GM12875 (cell line): ENCODE results near the gene CD96.

Experiments used
- H3K4me3 ChIP-seq: one replicate; pipeline ENCODE4 v1.5.1; 2011; ENCODE audit warnings: low read depth, low read length, control low read depth
- CTCF ChIP-seq: IDR thresholded peaks from 2 replicates; pipeline ENCODE4 v1.5.1; 2011; ENCODE audit warnings: low read depth, mild to moderate bottlenecking, control low read depth, inconsistent platforms, low read length, moderate library complexity, borderline replicate concordance; ENCODE audit not compliant: insufficient read depth

The CD96 gene

GRCh38 chr3:111541911-111542483 lies at the start of gene CD96:
TSS of gene CD96 (plus strand) at chr3:111542197. CDS start at chr3:111542249, 52 bp downstream.
- no peak for TF ChIP-seq CTCF
- no peak within 1 kb of the TSS for H3K4me3 ChIP-seq

DNA sequence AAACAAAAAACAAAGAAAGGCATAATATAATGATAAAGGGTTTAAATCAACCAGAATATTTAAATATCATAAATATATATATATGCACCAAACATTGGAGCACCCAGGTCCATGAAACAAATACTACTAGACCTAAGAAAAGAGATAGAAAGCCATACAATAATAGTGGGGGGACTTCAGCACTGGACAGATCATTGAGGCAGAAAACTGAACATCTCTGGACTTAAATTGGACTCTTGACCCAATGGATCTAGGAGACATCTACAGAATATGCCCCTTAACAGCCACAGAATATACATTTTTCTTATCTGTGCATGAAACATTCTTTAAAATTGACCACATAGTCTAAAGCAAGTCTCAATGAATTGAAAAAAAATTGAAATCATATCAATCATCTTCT lies 48.7 kb upstream of the CD96 start:
- no peak for TF ChIP-seq CTCF
- H3K4me3 ChIP-seq: no peak overlapping the region

GRCh38 chr3:111496894-111497559 lies 45.0 kb upstream of the CD96 start:
- no peak overlapping the region for H3K4me3 ChIP-seq
- TF ChIP-seq CTCF: no peak

- no peak overlapping the region for H3K4me3 ChIP-seq
- no peak for TF ChIP-seq CTCF
These were observed 44.0 kb upstream of the CD96 start for GRCh38 chr3:111498022-111498421.

- no peak overlapping the region for H3K4me3 ChIP-seq
- no peak for TF ChIP-seq CTCF
These were observed 35.6 kb upstream of the CD96 start for GRCh38 chr3:111506435-111506834.

DNA sequence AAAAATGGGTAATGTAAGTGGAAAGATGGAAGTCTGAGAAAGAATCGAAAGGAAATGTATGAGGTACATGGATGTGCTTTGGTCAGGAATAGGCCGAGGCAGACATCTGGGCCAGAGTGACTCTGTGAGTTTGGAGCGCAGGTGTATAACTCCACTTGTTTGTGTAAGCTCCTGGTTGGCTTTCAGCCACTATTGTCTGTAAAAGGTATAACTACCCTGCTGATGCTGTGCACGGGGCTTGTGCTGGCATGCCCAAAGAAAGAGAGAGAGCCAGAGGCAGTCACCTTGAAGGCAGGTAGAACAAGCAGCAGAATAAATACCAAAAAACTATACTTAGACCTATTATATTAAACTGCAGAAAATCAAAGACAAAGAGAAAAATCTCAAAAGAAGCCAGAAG lies 32.7 kb upstream of the CD96 start:
- H3K4me3 ChIP-seq: no peak overlapping the region
- no peak for TF ChIP-seq CTCF

DNA sequence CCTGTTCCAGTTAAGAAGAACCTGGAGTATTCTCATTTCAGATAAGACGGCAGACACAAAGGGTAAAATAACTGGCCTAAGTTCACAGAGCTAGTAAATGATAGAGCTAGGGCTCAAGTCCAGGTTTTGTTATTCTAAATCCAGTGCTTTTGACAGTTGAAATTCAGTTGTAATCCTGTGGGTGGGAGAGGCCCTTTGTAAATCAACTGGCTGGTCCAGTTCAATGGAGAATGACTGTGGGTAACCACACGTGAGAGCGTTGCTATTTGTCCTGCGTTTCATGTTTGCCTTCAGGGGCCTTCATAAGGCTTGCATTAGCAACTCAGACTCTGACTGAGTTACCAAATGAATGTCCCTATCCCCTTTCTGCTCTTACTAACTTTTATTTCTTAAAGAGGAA lies 24.2 kb upstream of the CD96 start:
- TF ChIP-seq CTCF: no peak
- H3K4me3 ChIP-seq: no peak overlapping the region
